GM12878 (cell line): ENCODE data around the gene ABHD14A. TPM values are rescaled to one million over a fixed set of nuclear protein-coding genes. Genes with fewer than 3 reads are reported as not detected.

Experiments used
- ATAC-seq: fragments of 200-7000 bp; cut with Tn5 transposase; 3 replicates; pipeline ENCODE4 v1.9.1; 2020; ENCODE audit warnings: mild to moderate bottlenecking, moderate library complexity
- BruUV-seq: library from RNA; stranded (reverse); fragments of 400-500 nt; replicated peaks from 2 replicates; lab custom pipeline; 2021; lab: Mats Ljungman, UMichigan
- CTCF ChIA-PET: fragments of 300-600 bp; sonication (Branson Sonifier 250); formaldehyde crosslinking; extraction: SDS; loops from one replicate; lab custom pipeline; 2021; ENCODE audit warnings: inconsistent platforms; lab: Yijun Ruan, JAX
- POLR2A ChIA-PET: fragments of 350-600 bp; formaldehyde crosslinking; extraction: SDS; loops from one replicate; lab custom pipeline; 2021; ENCODE audit warnings: inconsistent platforms; lab: Charles Lee
- RAD21 ChIA-PET: fragments of 300-600 bp; sonication (Branson Sonifier 250); formaldehyde crosslinking; loops from one replicate; lab custom pipeline; 2023; ENCODE audit warnings: antibody characterized with exemption; ENCODE audit not compliant: unreplicated experiment; lab: Charles Lee
- SMC1A ChIA-PET: fragments of 300-600 bp; sonication (Branson Sonifier 250); formaldehyde crosslinking; loops from one replicate; lab custom pipeline; 2023; ENCODE audit not compliant: unreplicated experiment, uncharacterized antibody; lab: Charles Lee
- DNase-seq: peaks from one replicate; pipeline ENCODE4 v3.0.0-alpha.2; 2011; ENCODE audit warnings: low read depth, low spot score
- FAIRE-seq: peaks from 3 replicates; lab custom pipeline; 2011; peaks lifted over from hg19 to GRCh38; lab: Jason Lieb, UNC
- H2AFZ ChIP-seq: 2 replicates; pipeline ENCODE4 v1.6.0; 2011; ENCODE audit warnings: low read depth, low read length, control low read depth; ENCODE audit not compliant: control insufficient read depth
- H3K27ac ChIP-seq: 2 replicates; pipeline ENCODE4 v1.5.1; 2011; ENCODE audit warnings: control low read depth; ENCODE audit not compliant: control insufficient read depth, insufficient read depth
- H3K27me3 ChIP-seq, 2 experiments: replicated peaks in 1 of 2; 2 replicates each; pipeline versions ENCODE4 v1.6.0 to v1.6.1; 2011; ENCODE audit warnings: low read length in 1 of 2; ENCODE audit not compliant: control insufficient read depth in 2 of 2, insufficient read depth in 2 of 2
- H3K36me3 ChIP-seq, 2 experiments: 2 replicates each; pipeline ENCODE4 v1.5.1; 2011; ENCODE audit warnings: low read length in 1 of 2; ENCODE audit not compliant: control insufficient read depth in 2 of 2, insufficient read depth in 2 of 2
- H3K4me1 ChIP-seq: 2 replicates; pipeline ENCODE4 v1.6.1; 2011; ENCODE audit warnings: mild to moderate bottlenecking, low read length, moderate library complexity, mixed read lengths; ENCODE audit not compliant: control insufficient read depth, insufficient read depth
- H3K4me2 ChIP-seq: 2 replicates; pipeline ENCODE4 v1.6.0; 2011; ENCODE audit warnings: control low read depth; ENCODE audit not compliant: control insufficient read depth, insufficient read depth
- H3K4me3 ChIP-seq: fragments of 200-600 bp; sonication (generic); 2 replicates; pipeline ENCODE4 v1.5.1; 2016
- H3K79me2 ChIP-seq: 2 replicates; pipeline ENCODE4 v1.6.0; 2011; ENCODE audit warnings: low read length; ENCODE audit not compliant: control insufficient read depth, insufficient read depth
- H3K9ac ChIP-seq: 2 replicates; pipeline ENCODE4 v1.8.0; 2011; ENCODE audit warnings: low read length, control low read depth, mixed read lengths; ENCODE audit not compliant: control insufficient read depth, insufficient read depth
- H3K9me3 ChIP-seq: replicated peaks from 3 replicates; pipeline ENCODE4 v1.5.1; 2011; ENCODE audit warnings: mild to moderate bottlenecking, low read length; ENCODE audit not compliant: control insufficient read depth, insufficient read depth
- H4K20me1 ChIP-seq: 2 replicates; pipeline ENCODE4 v1.6.0; 2011; ENCODE audit not compliant: control insufficient read depth, insufficient read depth
- ASH2L ChIP-seq: fragments of 300-600, 200-600 bp; sonication (generic); IDR thresholded peaks from 2 replicates; pipeline ENCODE4 v1.6.1; 2017; ENCODE audit warnings: low read depth, mild to moderate bottlenecking, borderline replicate concordance
- BRCA1 ChIP-seq: IDR thresholded peaks from 2 replicates; pipeline ENCODE4 v1.6.1; 2011; ENCODE audit warnings: low read depth, low read length, improper control_type of control experiment
- CREB1 ChIP-seq: IDR thresholded peaks from 2 replicates; pipeline ENCODE4 v1.6.1; 2012; ENCODE audit warnings: low read depth, mild to moderate bottlenecking, inconsistent platforms
- CUX1 ChIP-seq: IDR thresholded peaks from 2 replicates; pipeline ENCODE4 v1.6.1; 2012; ENCODE audit warnings: improper control_type of control experiment, low read depth, low read length; ENCODE audit not compliant: insufficient replicate concordance
- EED ChIP-seq: sonication (generic); IDR thresholded peaks from 2 replicates; pipeline ENCODE4 v1.6.1; 2016; ENCODE audit warnings: antibody characterized with exemption, low read depth
- FOXK2 ChIP-seq: fragments of 450-650 bp; IDR thresholded peaks from 2 replicates; pipeline ENCODE4 v1.6.1; 2017; ENCODE audit warnings: mild to moderate bottlenecking, moderate library complexity
- IRF4 ChIP-seq: IDR thresholded peaks from 2 replicates; pipeline ENCODE4 v1.6.1; 2011; ENCODE audit warnings: low read depth, low read length
- JUNB ChIP-seq: IDR thresholded peaks from 2 replicates; pipeline ENCODE4 v1.6.1; 2016; ENCODE audit warnings: antibody characterized with exemption, mild to moderate bottlenecking
- MYB ChIP-seq: fragments of 150-350 bp; IDR thresholded peaks from 2 replicates; pipeline ENCODE4 v1.6.1; 2014; ENCODE audit warnings: mild to moderate bottlenecking, low read depth, low read length, borderline replicate concordance
- NFYB ChIP-seq: IDR thresholded peaks from 2 replicates; pipeline ENCODE4 v1.6.1; 2011; ENCODE audit warnings: low read depth, mild to moderate bottlenecking, low read length, improper control_type of control experiment, moderate library complexity; ENCODE audit not compliant: insufficient read depth
- PBX3 ChIP-seq: IDR thresholded peaks from 2 replicates; pipeline ENCODE4 v1.6.1; 2011; ENCODE audit warnings: mild to moderate bottlenecking, low read depth, low read length, moderate library complexity; ENCODE audit not compliant: insufficient replicate concordance
- POLR2A ChIP-seq: IDR thresholded peaks from 2 replicates; pipeline ENCODE4 v1.6.1; 2011; ENCODE audit warnings: low read depth, mild to moderate bottlenecking, low read length
- POLR2AphosphoS5 ChIP-seq: IDR thresholded peaks from 2 replicates; pipeline ENCODE4 v1.6.1; 2011; ENCODE audit warnings: mild to moderate bottlenecking, low read length, inconsistent platforms
- ZSCAN29 ChIP-seq: fragments of 450-650 bp; IDR thresholded peaks from 2 replicates; pipeline ENCODE4 v1.6.1; 2017; ENCODE audit warnings: mild to moderate bottlenecking, moderate library complexity
- WGBS: methylation state at CpG from one replicate; pipeline ENCODE4 v1.1.6; 2016; ENCODE audit warnings: low lambda C conversion rate; ENCODE audit not compliant: insufficient replicate concordance, insufficient coverage; ENCODE audit errors: missing lambda C conversion rate; 5-methylcytosine and 5-hydroxymethylcytosine counted together
- in situ Hi-C: fragments of 300-500 bp; cut with MboI; formaldehyde crosslinking; loops from 9 replicates; pipeline ENCODE4 v1.14.3; 2018; ENCODE audit warnings: mixed read lengths
- intact Hi-C: fragments of 100-400 bp; cut with micrococcal nuclease; formaldehyde crosslinking; loops from one replicate; pipeline ENCODE4 v1.14.2; 2022; ENCODE audit not compliant: unreplicated experiment
- polyA plus RNA-seq, 11 experiments: library from polyadenylated mRNA; depleted of rRNA in 4 of 11; unstranded in 6 of 11; stranded (reverse) in 5 of 11; fragments of >200 nt; fragmentation: Nextera tagmentation in 4 of 11; fragmentation: Illumina TruSeq in 1 of 11; extraction: Ambion mirVana in 4 of 11; extraction: Trizol in 1 of 11; gene quantifications; 1 replicate in 1 of 11; 2 replicates in 10 of 11; pipeline versions ENCODE4 v1.2.1 to v1.2.3, GENCODE V29; 2011 to 2016; ENCODE audit warnings: inconsistent platforms in 2 of 11, missing spikeins in 2 of 11, low read depth in 1 of 11
- total RNA-seq, 4 experiments: library from RNA; depleted of rRNA in 3 of 4; stranded (reverse); fragments of >200 nt in 3 of 4; fragmentation: Illumina TruSeq in 1 of 4; extraction: Trizol in 1 of 4; gene quantifications; 2 replicates each; pipeline versions ENCODE4 v1.2.1 to v1.2.3, GENCODE V29; 2013 to 2021
- TF ChIP-seq, protein P1 (sequence below): fragments of 450-650 bp; IDR thresholded peaks from 2 replicates; pipeline ENCODE4 v1.6.1; 2017; ENCODE audit warnings: mild to moderate bottlenecking, low read depth, inconsistent platforms; ENCODE audit not compliant: poor library complexity, severe bottlenecking

Gene ABHD14A
- total and polyA plus RNA-seq, 10 of the 15 experiments (the other 5 are each of a cell fraction or from before 2014, with no cell fraction given), result 1.2 to 27.0 (median 7.9) TPM

DNA sequence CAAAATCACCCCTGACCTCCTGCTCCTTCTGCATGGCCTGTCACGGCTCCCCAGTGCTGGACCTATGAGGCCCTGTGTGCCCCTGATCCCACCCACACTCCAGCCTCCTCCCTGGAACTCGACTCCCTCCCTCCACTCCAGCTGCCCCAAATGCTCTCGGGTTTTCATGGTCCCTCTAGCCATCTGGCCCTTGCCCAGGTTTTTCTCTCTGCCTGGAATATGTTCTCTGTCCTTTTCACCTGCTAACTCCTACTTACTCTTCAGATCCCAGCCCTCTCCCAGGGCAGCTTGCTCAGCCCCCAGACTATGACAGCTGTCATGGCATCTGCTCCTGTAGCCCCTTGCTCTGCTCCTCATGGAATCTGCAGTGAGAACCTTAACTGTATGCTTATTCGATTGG, 51.2 kb downstream of the ABHD14A start:
- no TSS peak for BruUV-seq
- H2AFZ ChIP-seq, result no peak overlapping the region
- DNase-seq (no peak), ATAC-seq (no peak), FAIRE-seq (no peak)
- no peak overlapping the region for H3K27ac ChIP-seq
- no peaks in the 10 kb centered on the region for H4K20me1 ChIP-seq
- no peaks in the 10 kb centered on the region for H3K9me3 ChIP-seq
- H3K4me2 ChIP-seq, result no peak overlapping the region
- CTCF ChIA-PET, result interaction anchor here (1.4 to 1.7 kb wide), 3 partner anchors 13 to 22 kb away, joined by 3 to 9 read pairs (median 4); no protein-coding TSS in a partner anchor
- H3K4me1 ChIP-seq, result peaks cover 18% of the 10 kb centered on the region
- no peaks in the 10 kb centered on the region for H3K79me2 ChIP-seq
- in situ Hi-C loops (no loop called here), intact Hi-C loops (no loop called here)
- RAD21 ChIA-PET, result interaction anchor here (1.6 to 2.4 kb wide), 3 partner anchors 10 to 27 kb away, joined by 7 to 17 read pairs (median 8); no protein-coding TSS in a partner anchor
- no peaks in the 10 kb centered on the region for H3K27me3 ChIP-seq
- POLR2A ChIA-PET, result interaction anchor here (1.7 to 2.3 kb wide), 2 partner anchors 11 to 27 kb away, joined by 11 to 12 read pairs; no protein-coding TSS in a partner anchor
- SMC1A ChIA-PET, result interaction anchor here (1.6 kb wide), 1 partner anchor 27 kb away, joined by 11 read pairs; no protein-coding TSS in a partner anchor
- H3K36me3 ChIP-seq, result no peaks in the 10 kb centered on the region
- no peak overlapping the region for H3K9ac ChIP-seq
- 27% methylated on average over 4 of the region's 4 CpGs for WGBS
- H3K4me3 ChIP-seq, result no peak overlapping the region
- no peak for TF ChIP-seq BRCA1
- no peak for TF ChIP-seq ASH2L
- no peak for TF ChIP-seq IRF4
- TF ChIP-seq ZSCAN29, result no peak
- TF ChIP-seq FOXK2, result no peak
- TF ChIP-seq PBX3, result no peak
- no peak for TF ChIP-seq NFYB
- no peak for TF ChIP-seq CUX1
- TF ChIP-seq MYB, result no peak
- TF ChIP-seq POLR2AphosphoS5, result no peak
- TF ChIP-seq POLR2A, result no peak
- TF ChIP-seq CREB1, result no peak
- TF ChIP-seq, protein P1, sequence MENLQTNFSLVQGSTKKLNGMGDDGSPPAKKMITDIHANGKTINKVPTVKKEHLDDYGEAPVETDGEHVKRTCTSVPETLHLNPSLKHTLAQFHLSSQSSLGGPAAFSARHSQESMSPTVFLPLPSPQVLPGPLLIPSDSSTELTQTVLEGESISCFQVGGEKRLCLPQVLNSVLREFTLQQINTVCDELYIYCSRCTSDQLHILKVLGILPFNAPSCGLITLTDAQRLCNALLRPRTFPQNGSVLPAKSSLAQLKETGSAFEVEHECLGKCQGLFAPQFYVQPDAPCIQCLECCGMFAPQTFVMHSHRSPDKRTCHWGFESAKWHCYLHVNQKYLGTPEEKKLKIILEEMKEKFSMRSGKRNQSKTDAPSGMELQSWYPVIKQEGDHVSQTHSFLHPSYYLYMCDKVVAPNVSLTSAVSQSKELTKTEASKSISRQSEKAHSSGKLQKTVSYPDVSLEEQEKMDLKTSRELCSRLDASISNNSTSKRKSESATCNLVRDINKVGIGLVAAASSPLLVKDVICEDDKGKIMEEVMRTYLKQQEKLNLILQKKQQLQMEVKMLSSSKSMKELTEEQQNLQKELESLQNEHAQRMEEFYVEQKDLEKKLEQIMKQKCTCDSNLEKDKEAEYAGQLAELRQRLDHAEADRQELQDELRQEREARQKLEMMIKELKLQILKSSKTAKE, result no peak
- TF ChIP-seq JUNB, result no peak
- no peak for TF ChIP-seq EED
